A549 (cell line): Measurements from ENCODE around the gene ZFHX2. TPM values are rescaled to one million over a fixed set of nuclear protein-coding genes. Genes with fewer than 3 reads are reported as not detected.

Experiments used
- ATAC-seq, 2 experiments: fragments of 200-7000 bp in 1 of 2; fragments of >200 bp in 1 of 2; cut with Nextera tagmentation in 1 of 2; cut with Tn5 transposase in 1 of 2; 3 replicates each; pipeline versions ENCODE4 v1.8.0 to v1.9.1; 2018 to 2020; ENCODE audit warnings: mild to moderate bottlenecking in 1 of 2, moderate library complexity in 1 of 2
- CTCF ChIA-PET: fragments of 300-600 bp; sonication (Branson Sonifier 250); formaldehyde crosslinking; extraction: SDS; loops from one replicate; lab custom pipeline; 2021; ENCODE audit warnings: antibody characterized with exemption, inconsistent platforms; lab: Yijun Ruan, JAX
- POLR2A ChIA-PET: fragments of 350-600 bp; formaldehyde crosslinking; extraction: SDS; loops from one replicate; lab custom pipeline; 2021; ENCODE audit warnings: antibody characterized with exemption, inconsistent platforms; lab: Yijun Ruan, JAX
- DNase-seq, 2 experiments: peaks; one replicate each; pipeline versions ENCODE4 v3.0.0 to v3.0.0-alpha.2; 2011 to 2016; ENCODE audit warnings: low read depth in 1 of 2, low spot score in 1 of 2
- FAIRE-seq: peaks from 2 replicates; lab custom pipeline; 2011; peaks lifted over from hg19 to GRCh38; lab: Jason Lieb, UNC
- H3K27ac ChIP-seq, 2 experiments: fragments of >200 bp; sonication (Bioruptor Twin); formaldehyde crosslinking; 3 replicates each; pipeline ENCODE4 v1.5.1; 2016 to 2017
- H3K4me1 ChIP-seq: fragments of >200 bp; sonication (Bioruptor Twin); formaldehyde crosslinking; 3 replicates; pipeline ENCODE4 v1.6.1; 2016
- H3K4me2 ChIP-seq: fragments of >200 bp; sonication (Bioruptor Twin); formaldehyde crosslinking; 3 replicates; pipeline ENCODE4 v1.6.1; 2016
- H3K4me3 ChIP-seq: fragments of >200 bp; sonication (Bioruptor Twin); formaldehyde crosslinking; 3 replicates; pipeline ENCODE4 v1.5.1; 2016
- H3K9me3 ChIP-seq: fragments of >200 bp; sonication (Bioruptor Twin); formaldehyde crosslinking; 3 replicates; pipeline ENCODE4 v1.6.1; 2016
- BCL3 ChIP-seq: fragments of >200 bp; sonication (Bioruptor Twin); formaldehyde crosslinking; IDR thresholded peaks from 3 replicates; pipeline ENCODE4 v1.6.1; 2016
- BHLHE40 ChIP-seq: IDR thresholded peaks from 2 replicates; pipeline ENCODE4 v1.6.1; 2012; ENCODE audit warnings: low read depth, low read length, inconsistent platforms
- CBX2 ChIP-seq: fragments of 200-600 bp; sonication (generic); IDR thresholded peaks from 2 replicates; pipeline ENCODE4 v1.6.1; 2016; ENCODE audit warnings: low read depth, mild to moderate bottlenecking, borderline replicate concordance
- CBX8 ChIP-seq: fragments of 200-600 bp; sonication (generic); IDR thresholded peaks from 2 replicates; pipeline ENCODE4 v1.6.1; 2016
- E2F6 ChIP-seq: IDR thresholded peaks from 2 replicates; pipeline ENCODE4 v1.6.1; 2012; ENCODE audit warnings: low read depth, borderline replicate concordance
- ELK1 ChIP-seq: fragments of 150-350 bp; IDR thresholded peaks from 2 replicates; pipeline ENCODE4 v1.6.1; 2014; ENCODE audit warnings: low read depth, mild to moderate bottlenecking, low read length
- FOSB ChIP-seq: fragments of 250-450 bp; sonication (Bioruptor Pico); IDR thresholded peaks from 2 replicates; pipeline ENCODE4 v1.5.0; 2020; ENCODE audit warnings: mild to moderate bottlenecking, moderate library complexity
- HMGXB4 ChIP-seq: fragments of 250-450 bp; sonication (Bioruptor Pico); IDR thresholded peaks from 2 replicates; pipeline ENCODE4 v1.5.0; 2021; ENCODE audit warnings: mild to moderate bottlenecking, moderate library complexity, borderline replicate concordance
- HOXB13 ChIP-seq: fragments of 250-450 bp; sonication (Bioruptor Pico); IDR thresholded peaks from 2 replicates; pipeline ENCODE4 v1.5.0; 2020; ENCODE audit warnings: low read depth, mild to moderate bottlenecking, moderate library complexity
- KDM1A ChIP-seq: fragments of 200-600 bp; sonication (generic); IDR thresholded peaks from 2 replicates; pipeline ENCODE4 v1.6.1; 2016; ENCODE audit warnings: low read depth, mild to moderate bottlenecking
- MYC ChIP-seq: IDR thresholded peaks from 2 replicates; pipeline ENCODE4 v1.6.1; 2012; ENCODE audit warnings: mild to moderate bottlenecking, inconsistent platforms, low read length, improper control_type of control experiment, borderline replicate concordance
- PBX3 ChIP-seq: IDR thresholded peaks from 2 replicates; pipeline ENCODE4 v1.6.1; 2012
- RAD21 ChIP-seq, 2 experiments: fragments of >200 bp in 1 of 2; sonication (Bioruptor Twin) in 1 of 2; formaldehyde crosslinking in 1 of 2; IDR thresholded peaks in 1 of 2; conservative IDR thresholded peaks in 1 of 2; 2 replicates in 1 of 2; 3 replicates in 1 of 2; pipeline ENCODE4 v1.6.1; 2012 to 2018; ENCODE audit warnings: inconsistent platforms in 1 of 2
- REST ChIP-seq: fragments of 200-600 bp; sonication (generic); IDR thresholded peaks from 2 replicates; pipeline ENCODE4 v1.6.1; 2016; ENCODE audit warnings: antibody characterized with exemption, mild to moderate bottlenecking, moderate library complexity
- TFCP2L1 ChIP-seq: fragments of 250-450 bp; sonication (Bioruptor Pico); IDR thresholded peaks from 2 replicates; pipeline ENCODE4 v1.5.0; 2021; ENCODE audit warnings: mild to moderate bottlenecking
- TP53 ChIP-seq: fragments of 250-450 bp; sonication (Bioruptor Pico); IDR thresholded peaks from 2 replicates; pipeline ENCODE4 v1.5.0; 2021; ENCODE audit warnings: mild to moderate bottlenecking, moderate library complexity
- USF2 ChIP-seq: fragments of 450-650 bp; IDR thresholded peaks from 2 replicates; pipeline ENCODE4 v1.6.1; 2014; ENCODE audit warnings: antibody characterized with exemption
- ZC3H11A ChIP-seq: fragments of 450-650 bp; IDR thresholded peaks from 2 replicates; pipeline ENCODE4 v1.6.1; 2014; ENCODE audit warnings: antibody characterized with exemption, mild to moderate bottlenecking
- WGBS: methylation state at CpG from one replicate; pipeline ENCODE4 v1.1.6; 2017; ENCODE audit errors: missing lambda C conversion rate; 5-methylcytosine and 5-hydroxymethylcytosine counted together
- polyA plus RNA-seq, 4 experiments: library from polyadenylated mRNA; depleted of rRNA in 3 of 4; stranded (reverse); fragments of >200 nt; fragmentation: RNase III in 1 of 4; extraction: RNeasy Plus Mini Kit Qiagen cat#74134 plus additional on column Dnase treatment in 1 of 4; gene quantifications; 2 replicates in 3 of 4; 3 replicates in 1 of 4; pipeline ENCODE4 v1.2.3, GENCODE V29; 2011 to 2017

ZFHX2 gene
- polyA plus RNA-seq, 2 of the 4 experiments (the other 2 are of a cell fraction) = 0.34 to 1.1 TPM

- TF ChIP-seq USF2 = no peak
- no peak for TF ChIP-seq MYC
- no peak for TF ChIP-seq CBX8
- TF ChIP-seq BCL3 = no peak
- no peak for TF ChIP-seq E2F6
Measured at GRCh38 chr14:23522643-23523198, 28.8 kb downstream of the ZFHX2 start (continued).

GRCh38 chr14:23521785-23522640 lies 29.6 kb downstream of the ZFHX2 start:
- FAIRE-seq (no peak), DNase-seq (no peak), ATAC-seq (no peak)
- Histone ChIP-seq H3K27ac (no peak overlapping the region), H3K4me2 (no peak overlapping the region), H3K4me1 (no peaks in the 10 kb centered on the region), H3K9me3 (no peaks in the 10 kb centered on the region), H3K4me3 (no peak overlapping the region)
- 81% methylated on average over 11 of the region's 20 CpGs for WGBS
- no peak for TF ChIP-seq CBX2
- TF ChIP-seq KDM1A = no peak
- no peak for TF ChIP-seq REST
- TF ChIP-seq BHLHE40 = no peak
- TF ChIP-seq TP53 = no peak
- no peak for TF ChIP-seq TFCP2L1 (CRISPR knock-in tag)
- no peak for TF ChIP-seq FOSB (CRISPR knock-in tag)
- no peak for TF ChIP-seq ELK1
- TF ChIP-seq HOXB13 (CRISPR knock-in tag) = no peak
- no peak for TF ChIP-seq ZC3H11A
- no peak for TF ChIP-seq PBX3
- no peak for TF ChIP-seq HMGXB4 (CRISPR knock-in tag)
- no peak for TF ChIP-seq RAD21 (conservative IDR thresholded peaks at IDR 0.05 in 1 of 2, IDR thresholded peaks at IDR 0.05 in 1 of 2)
- CTCF ChIA-PET = interaction anchor here (0.7 to 2.8 kb wide), 6 partner anchors 9 to 46 kb away, joined by 3 to 13 read pairs (median 3); no protein-coding TSS in a partner anchor
- POLR2A ChIA-PET = no interaction called here
